Stimulated activated CD4-positive, alpha-beta T cell treated with anti-CD3 and anti-CD28 coated beads, Interleukin-2, amount 100 ng/mL, for 48 hours (primary cell): Measurements from ENCODE around the gene HIPK2.

Experiments
- DNase-seq, 2 donors: peaks; one replicate each; pipeline ENCODE4 v3.0.0-alpha.2; 2020

Gene HIPK2

GRCh38 chr7:139732471-139733167 is 45.2 kb downstream of the HIPK2 start:
- DNase-seq = no peak

GRCh38 chr7:139731802-139732470 is 45.9 kb downstream of the HIPK2 start:
- DNase-seq = no peak

GRCh38 chr7:139730746-139731612 is 46.8 kb downstream of the HIPK2 start:
- no peak for DNase-seq

GRCh38 chr7:139728203-139728602 is 49.6 kb downstream of the HIPK2 start:
- DNase-seq = no peak

- DNase-seq = no peak
These were observed 50.6 kb downstream of the HIPK2 start for GRCh38 chr7:139727151-139727705.

GRCh38 chr7:139726485-139726869 is 51.3 kb downstream of the HIPK2 start:
- no peak for DNase-seq

GRCh38 chr7:139725858-139726484 is 51.8 kb downstream of the HIPK2 start:
- DNase-seq = no peak

GRCh38 chr7:139725077-139725476 is 52.7 kb downstream of the HIPK2 start:
- DNase-seq = no peak

- no peak for DNase-seq
These were observed 55.2 kb downstream of the HIPK2 start for GRCh38 chr7:139722604-139723003.

GRCh38 chr7:139721821-139722220 is 56.0 kb downstream of the HIPK2 start:
- no peak for DNase-seq

- DNase-seq = no peak
These were observed 56.4 kb downstream of the HIPK2 start for GRCh38 chr7:139721417-139721816.

- DNase-seq = no peak
These were observed 57.0 kb downstream of the HIPK2 start for GRCh38 chr7:139720705-139721231.

GRCh38 chr7:139720186-139720585 is 57.6 kb downstream of the HIPK2 start:
- no peak for DNase-seq

GRCh38 chr7:139718859-139719258 is 58.9 kb downstream of the HIPK2 start:
- DNase-seq = no peak

- DNase-seq = no peak
These were observed 59.7 kb downstream of the HIPK2 start for GRCh38 chr7:139718141-139718540.

- DNase-seq = no peak
These were observed 61.4 kb downstream of the HIPK2 start for GRCh38 chr7:139716156-139716942.

GRCh38 chr7:139715194-139715815 is 62.5 kb downstream of the HIPK2 start:
- DNase-seq = no peak

- DNase-seq = no peak
These were observed 63.5 kb downstream of the HIPK2 start for GRCh38 chr7:139714163-139714901.

GRCh38 chr7:139713526-139714162 is 64.2 kb downstream of the HIPK2 start:
- DNase-seq = no peak

GRCh38 chr7:139713061-139713460 is 64.7 kb downstream of the HIPK2 start:
- no peak for DNase-seq
